Aorta (tissue), 5 donors: Measurements from ENCODE around the gene NKX1-1. TPM values are rescaled to one million over a fixed set of nuclear protein-coding genes. Genes with fewer than 3 reads are reported as not detected.
"Not testable (repeated sequence)": the region's sequence is repeated elsewhere in the genome, so short reads cannot be mapped to it uniquely, and the experiment has no call there.

ENCODE experiments used
- ATAC-seq: fragments of 200-7000 bp; cut with Tn5 transposase; one replicate; pipeline ENCODE4 v1.9.1; 2022; ENCODE audit warnings: moderate library complexity; ENCODE audit not compliant: low FRiP score
- DNase-seq, 2 donors: peaks; one replicate each; pipeline ENCODE4 v3.0.0-alpha.2; 2020
- H3K27ac ChIP-seq, 2 donors: one replicate each; pipeline ENCODE4 v1.5.1; 2013; ENCODE audit warnings: low read length in 2 of 2, mild to moderate bottlenecking in 2 of 2, moderate library complexity in 2 of 2, control low read depth in 1 of 2, inconsistent platforms in 1 of 2, low read depth in 1 of 2
- H3K27me3 ChIP-seq, 2 donors: one replicate each; pipeline ENCODE4 v1.6.1; 2013; ENCODE audit warnings: control low read depth in 1 of 2, low read length in 1 of 2, mild to moderate bottlenecking in 1 of 2, moderate library complexity in 1 of 2; ENCODE audit not compliant: insufficient read depth in 2 of 2, control insufficient read depth in 1 of 2
- H3K36me3 ChIP-seq, 2 donors: one replicate each; pipeline ENCODE4 v1.6.1; 2013; ENCODE audit warnings: control low read depth in 1 of 2, low read length in 1 of 2, mild to moderate bottlenecking in 1 of 2; ENCODE audit not compliant: insufficient read depth in 2 of 2, control insufficient read depth in 1 of 2
- H3K4me1 ChIP-seq, 2 donors: one replicate each; pipeline ENCODE4 v1.6.1; 2013; ENCODE audit warnings: low read length in 2 of 2, control low read depth in 1 of 2, mild to moderate bottlenecking in 1 of 2, moderate library complexity in 1 of 2; ENCODE audit not compliant: insufficient read depth in 2 of 2, control insufficient read depth in 1 of 2
- H3K4me3 ChIP-seq, 2 donors: one replicate each; pipeline ENCODE4 v1.5.1; 2013; ENCODE audit warnings: low read length in 2 of 2, control low read depth in 1 of 2, mild to moderate bottlenecking in 1 of 2
- H3K9me3 ChIP-seq: one replicate; pipeline ENCODE4 v1.6.1; 2013; ENCODE audit warnings: mild to moderate bottlenecking, low read length; ENCODE audit not compliant: control insufficient read depth
- WGBS, 2 donors: extraction: QIAGEN DNeasy Blood & Tissue Kit; methylation state at CpG; one replicate each; pipeline ENCODE4 v1.1.7; 2013; 5-methylcytosine and 5-hydroxymethylcytosine counted together
- intact Hi-C, 2 donors: fragments of 100-400 bp; cut with DNase I; formaldehyde crosslinking; loops; one replicate each; pipeline versions ENCODE4 v1.14.2 to v1.15.0; 2022
- polyA plus RNA-seq, 2 donors: library from polyadenylated mRNA; stranded (reverse); fragments of 200-250 nt; gene quantifications; one replicate each; pipeline ENCODE4 v1.2.3, GENCODE V29; 2013
- total RNA-seq, 2 donors: library from RNA; stranded (reverse); fragmentation: NEBNext Ultra II Directional; extraction: Animal tissue kit (Norgen Biotek cat#: 25700); gene quantifications; one replicate each; pipeline ENCODE4 v1.2.1, GENCODE V29; 2021
- donor health status: healthy with polysubstance abuse.
- donor health status: Bipolar disorder and iron deficiency.
- donor health status: DM: no; HTN: no; CAD: no.
- donor health status: DM: no; HTN: no; CAD: no.
- donor health status: DM: yes; HTN: yes; CAD: no.

Gene NKX1-1
- total and polyA plus RNA-seq, 4 donors, result not detected

DNA sequence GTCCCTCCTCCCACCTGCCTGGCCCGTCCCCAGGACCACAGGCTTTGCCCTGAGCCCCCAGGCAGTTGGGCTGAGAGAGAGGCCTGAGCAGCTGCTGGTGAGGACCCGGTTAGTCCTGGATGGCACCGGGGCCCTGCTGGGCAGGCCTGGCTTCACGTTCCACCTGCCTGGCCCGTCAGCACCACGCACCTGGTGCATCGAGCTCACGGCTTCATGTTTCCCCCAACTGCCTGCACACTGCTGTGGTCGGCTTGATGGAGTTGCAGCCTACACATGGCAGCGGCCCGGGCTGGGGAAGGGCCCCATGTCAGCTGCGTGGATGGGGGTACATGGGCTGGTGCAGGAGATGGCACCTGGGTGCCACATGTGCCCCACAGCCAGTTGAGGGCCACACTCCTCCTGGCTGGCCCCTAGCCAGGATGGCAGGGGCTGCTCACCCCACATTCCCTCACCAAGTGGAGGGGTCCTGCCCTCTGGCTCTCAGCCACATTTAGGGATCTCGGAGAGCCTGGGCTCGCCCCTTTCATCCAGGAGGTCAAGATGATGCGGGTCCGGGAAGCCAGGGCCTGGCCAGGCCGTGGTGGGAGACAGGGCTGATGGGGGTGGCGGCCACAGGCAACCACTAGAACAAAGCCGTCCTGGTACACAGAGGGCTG, 28.5 kb downstream of the NKX1-1 start:
- no peak overlapping the region for H3K4me3 ChIP-seq
- no peaks in the 10 kb centered on the region for H3K27me3 ChIP-seq
- peak; percentile 20 to 71 for DNase-seq

DNA sequence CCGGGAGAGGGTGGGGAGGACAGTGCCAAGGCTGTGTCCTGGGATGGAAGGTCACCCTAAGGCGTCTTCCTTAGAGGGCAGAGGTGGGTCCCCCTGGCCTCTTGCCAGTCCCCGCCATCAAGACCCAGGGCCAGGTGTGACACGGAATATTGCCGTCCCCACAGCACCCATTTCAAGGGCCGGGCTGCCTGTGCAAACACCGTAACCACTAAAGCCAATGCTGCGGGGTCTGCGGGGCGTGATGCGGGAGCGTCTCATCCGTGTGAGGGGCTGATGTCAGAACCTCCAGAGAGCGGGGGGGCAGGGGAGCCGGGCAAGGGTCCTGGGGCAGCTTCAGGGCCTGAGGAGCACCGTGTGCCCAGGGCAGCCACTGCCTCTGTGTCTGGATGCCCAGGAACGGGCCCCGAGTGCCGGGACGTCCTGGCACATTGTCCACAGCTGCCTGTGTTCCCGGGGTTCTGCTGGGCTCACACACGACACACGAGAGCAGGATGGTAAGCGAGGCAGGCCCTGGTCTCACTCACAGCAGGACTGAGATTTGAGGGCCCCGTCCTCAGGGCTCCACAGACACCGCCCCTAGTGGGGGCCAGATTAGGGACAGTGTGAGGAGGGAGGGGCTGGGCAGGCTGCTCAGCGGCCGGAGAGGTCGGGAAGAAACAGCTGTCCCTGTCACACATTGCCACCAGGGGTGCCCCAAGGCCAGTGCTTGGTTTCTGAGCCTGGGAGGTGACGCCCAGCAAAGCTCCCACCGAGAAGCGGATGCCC, 29.2 kb downstream of the NKX1-1 start:
- no peaks in the 10 kb centered on the region for H3K27me3 ChIP-seq
- 94% methylated on average over 29 to 32 of the region's 32 CpGs for WGBS, 2 donors
- no peaks in the 10 kb centered on the region for H3K4me1 ChIP-seq
- intact Hi-C loops, result no loop called here
- H3K36me3 ChIP-seq, result peaks cover 0 to 1% of the 10 kb centered on the region in 2 donors
- no peak overlapping the region for H3K27ac ChIP-seq
- H3K9me3 ChIP-seq, result no peaks in the 10 kb centered on the region
- ATAC-seq (no peak), DNase-seq (peak; percentile 38 to 66)
- H3K4me3 ChIP-seq, result no peak overlapping the region

More for the DNA sequence above, 28.5 kb downstream of the NKX1-1 start:
- intact Hi-C loops, result no loop called here
- Histone ChIP-seq H3K36me3 (peaks cover 0 to 1% of the 10 kb centered on the region in 2 donors), H3K4me1 (no peaks in the 10 kb centered on the region), H3K9me3 (no peaks in the 10 kb centered on the region), H3K27ac (no peak overlapping the region)
- no peak for ATAC-seq
- WGBS, 2 donors, result 93% methylated on average over 19 of the region's 19 CpGs

DNA sequence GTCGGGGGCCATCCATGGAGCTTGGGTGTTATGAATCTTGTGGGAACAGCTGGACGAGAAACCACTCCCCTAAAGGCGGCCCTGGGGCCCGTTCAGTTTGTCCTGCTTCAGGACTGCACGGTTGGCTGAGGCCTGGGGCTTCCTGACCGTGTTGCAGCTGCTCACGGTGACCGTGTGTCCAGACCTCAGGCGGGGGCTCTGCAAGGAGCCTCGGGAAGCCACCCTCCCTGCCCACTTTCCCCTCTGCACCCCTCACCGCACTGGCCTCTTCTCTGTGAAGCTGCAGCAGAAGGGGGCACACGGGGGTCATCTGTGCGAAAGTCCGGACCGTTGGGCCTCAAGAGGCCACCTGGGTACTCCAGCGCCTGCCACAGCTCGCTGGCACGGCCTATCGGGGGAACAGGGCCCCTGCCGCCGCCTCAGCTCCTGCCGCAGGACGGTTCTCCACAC, 29.8 kb downstream of the NKX1-1 start:
- Histone ChIP-seq H3K36me3 (peaks cover 0 to 1% of the 10 kb centered on the region in 2 donors), H3K27me3 (no peaks in the 10 kb centered on the region), H3K4me1 (no peaks in the 10 kb centered on the region), H3K27ac (no peak overlapping the region), H3K4me3 (no peak overlapping the region), H3K9me3 (no peaks in the 10 kb centered on the region)
- intact Hi-C loops, result no loop called here
- WGBS, 2 donors, result 93 to 95% methylated on average over 23 of the region's 23 CpGs
- ATAC-seq (no peak), DNase-seq (peak; percentile 34 to 62)

DNA sequence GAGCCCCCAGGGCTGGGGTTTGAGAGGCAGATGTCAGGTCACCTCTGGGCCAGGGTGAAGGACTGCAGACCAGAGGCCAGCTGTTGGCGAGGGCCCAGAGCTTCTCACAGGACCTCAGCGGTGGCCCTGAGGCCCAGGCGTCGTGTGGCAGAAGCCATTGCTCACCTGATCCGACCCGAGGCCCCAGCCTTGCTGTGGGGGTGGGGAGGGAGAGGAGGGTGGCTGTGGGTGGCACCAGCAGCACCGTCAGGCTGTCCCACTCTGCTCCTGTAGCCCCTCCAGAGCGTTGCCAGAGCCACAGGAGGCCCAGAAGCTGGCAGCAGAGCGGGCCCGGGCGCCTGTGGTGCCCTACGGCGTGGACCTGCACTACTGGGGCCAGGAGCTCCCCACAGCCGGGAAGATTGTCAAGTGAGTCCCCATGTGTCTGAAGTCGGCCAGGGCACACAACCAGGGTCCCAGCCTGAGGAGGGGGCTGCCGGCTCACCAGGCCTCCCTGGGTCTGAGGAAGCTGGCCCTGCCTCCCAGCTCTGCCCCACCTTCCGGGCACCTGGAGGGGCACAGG, 30.4 kb downstream of the NKX1-1 start:
- WGBS, 2 donors, result 87 to 90% methylated on average over 15 to 17 of the region's 17 CpGs
- Histone ChIP-seq H3K27ac (no peak overlapping the region), H3K9me3 (no peaks in the 10 kb centered on the region), H3K4me3 (no peak overlapping the region), H3K4me1 (no peaks in the 10 kb centered on the region), H3K36me3 (peaks cover 0 to 1% of the 10 kb centered on the region in 2 donors), H3K27me3 (no peaks in the 10 kb centered on the region)
- DNase-seq (peak; percentile 32), ATAC-seq (no peak)
- intact Hi-C loops, result no loop called here

DNA sequence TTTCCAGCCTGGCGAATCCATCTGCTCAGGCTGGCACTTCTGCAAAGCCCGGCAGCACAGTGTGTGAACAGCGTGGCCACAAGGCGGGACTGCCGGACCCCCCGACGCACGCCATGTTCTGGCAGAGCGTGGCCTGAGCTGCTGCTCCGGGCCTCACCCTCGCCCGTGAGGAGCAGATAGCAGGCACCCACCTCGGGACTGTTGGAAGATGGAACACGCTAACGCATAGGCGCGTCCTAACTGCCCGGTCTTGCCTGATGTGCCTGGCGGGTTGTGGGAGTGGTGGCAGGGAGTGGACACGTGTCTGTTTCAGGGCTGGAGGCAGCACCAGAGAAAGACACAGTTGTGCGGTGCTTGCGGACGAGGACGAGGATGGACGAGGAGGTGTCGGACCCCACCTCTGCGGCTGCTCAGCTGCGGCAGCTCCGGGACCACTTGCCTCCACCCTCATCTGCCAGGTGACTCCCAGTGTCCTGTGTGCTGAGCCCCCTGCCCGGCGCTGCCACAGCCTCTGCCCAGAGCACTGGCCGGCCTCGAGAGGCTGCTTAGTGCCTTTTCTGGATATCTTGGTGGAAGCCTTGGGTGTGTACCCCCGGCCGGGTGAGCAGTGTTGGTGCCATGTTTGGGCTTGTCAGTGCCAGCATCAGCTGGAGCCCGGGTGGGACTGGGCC, 31.1 kb downstream of the NKX1-1 start:
- H3K9me3 ChIP-seq, result no peaks in the 10 kb centered on the region
- H3K4me3 ChIP-seq, result no peak overlapping the region
- 95 to 96% methylated on average over 36 of the region's 36 CpGs for WGBS, 2 donors
- H3K4me1 ChIP-seq, result no peaks in the 10 kb centered on the region
- DNase-seq, result peak; percentile 43 to 64
- H3K27ac ChIP-seq, result no peak overlapping the region
- ATAC-seq, result no peak
- H3K36me3 ChIP-seq, result peaks cover 0 to 1% of the 10 kb centered on the region in 2 donors
- no peaks in the 10 kb centered on the region for H3K27me3 ChIP-seq
- intact Hi-C loops, result no loop called here

DNA sequence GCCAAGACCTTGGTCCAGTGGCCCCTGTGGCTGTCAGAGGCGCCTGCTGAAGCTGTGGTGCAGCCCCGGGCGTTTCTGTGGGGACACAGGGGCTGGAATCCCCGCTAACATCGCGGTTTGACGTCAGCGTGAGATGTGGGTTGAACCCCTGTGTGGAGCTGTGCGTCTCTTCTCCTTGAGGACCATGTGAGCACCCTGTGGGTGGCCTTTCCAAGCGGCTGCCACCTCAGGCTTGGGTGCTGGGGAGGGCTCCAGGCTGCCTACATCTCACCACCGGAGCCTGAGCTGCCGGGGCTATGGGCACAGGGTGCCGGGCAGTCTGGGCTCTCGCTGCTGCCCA, 31.6 kb downstream of the NKX1-1 start:
- Histone ChIP-seq H3K36me3 (peaks cover 0 to 1% of the 10 kb centered on the region in 2 donors), H3K4me3 (no peak overlapping the region), H3K27ac (no peak overlapping the region), H3K4me1 (no peaks in the 10 kb centered on the region), H3K9me3 (no peaks in the 10 kb centered on the region), H3K27me3 (no peaks in the 10 kb centered on the region)
- WGBS, 2 donors, result 94 to 96% methylated on average over 14 of the region's 14 CpGs
- intact Hi-C loops, result no loop called here
- DNase-seq (no peak), ATAC-seq (no peak)

DNA sequence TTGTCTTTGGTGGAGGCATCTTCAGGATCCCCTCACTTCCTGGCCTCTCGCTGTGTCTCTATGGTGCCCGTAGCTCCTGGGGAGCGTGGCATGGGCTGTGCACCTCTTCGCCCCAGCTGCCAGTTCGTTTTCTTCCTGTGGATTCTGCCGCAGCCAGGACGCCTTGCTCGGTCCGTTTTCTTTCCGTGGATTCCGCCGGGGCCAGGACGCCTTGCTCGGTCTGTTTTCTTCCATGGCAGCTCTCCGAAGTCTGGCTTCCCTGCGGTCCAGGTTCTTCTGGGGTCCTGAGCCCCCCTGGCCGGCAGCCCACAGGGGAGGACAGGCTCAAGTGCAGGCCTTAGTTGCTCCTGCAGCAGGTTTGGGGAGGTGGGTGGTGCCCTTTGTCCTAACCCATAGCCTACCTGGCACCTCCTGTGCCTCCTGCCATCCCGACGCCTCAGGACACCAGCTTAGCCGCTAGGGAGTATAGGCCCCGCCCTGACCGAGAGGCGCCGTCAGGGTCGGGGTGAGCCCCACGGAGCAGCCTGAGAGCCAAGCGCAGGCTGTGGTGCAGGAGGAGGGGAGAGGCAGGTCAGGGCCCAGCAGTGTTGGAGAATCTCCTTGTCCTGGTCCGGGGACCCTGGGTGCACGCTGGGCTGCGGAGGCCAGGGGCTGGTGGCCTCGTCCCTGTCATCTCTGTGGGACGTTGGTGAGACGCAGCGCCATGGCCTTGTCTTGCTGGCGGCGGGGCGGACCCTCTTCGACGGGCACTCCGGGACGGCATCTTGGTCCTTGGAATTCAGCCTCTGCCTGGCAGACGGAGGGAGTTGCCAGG, 32.1 kb downstream of the NKX1-1 start:
- DNase-seq, result peak; percentile 42 to 68
- H3K36me3 ChIP-seq, result peaks cover 0 to 1% of the 10 kb centered on the region in 2 donors
- no peaks in the 10 kb centered on the region for H3K27me3 ChIP-seq
- WGBS, 2 donors, result 94 to 96% methylated on average over 42 of the region's 42 CpGs
- H3K4me3 ChIP-seq, result no peak overlapping the region
- H3K4me1 ChIP-seq, result no peaks in the 10 kb centered on the region
- H3K27ac ChIP-seq, result no peak overlapping the region
- H3K9me3 ChIP-seq, result no peaks in the 10 kb centered on the region
- ATAC-seq, result no peak
- intact Hi-C loops, result no loop called here

DNA sequence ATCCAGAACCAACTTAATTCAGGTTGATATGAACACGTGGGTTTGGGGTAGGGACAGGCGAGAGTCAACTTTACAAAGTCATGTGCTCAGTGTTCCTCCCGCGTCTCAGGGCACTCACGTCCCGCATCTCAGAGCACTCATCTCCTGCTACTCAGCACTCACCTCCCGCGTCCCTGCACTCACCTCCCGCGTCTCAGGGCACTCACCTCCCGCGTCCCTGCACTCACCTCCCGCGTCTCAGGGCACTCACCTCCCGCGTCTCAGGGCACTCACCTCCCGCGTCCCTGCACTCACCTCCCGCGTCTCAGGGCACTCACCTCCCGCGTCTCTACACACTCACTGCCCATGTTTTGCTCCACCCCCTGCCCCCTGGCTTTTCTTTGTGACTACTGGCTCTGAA, 33.7 kb downstream of the NKX1-1 start:
- ATAC-seq, H3K27ac ChIP-seq, H3K4me3 ChIP-seq, intact Hi-C loops, H3K36me3 ChIP-seq, H3K27me3 ChIP-seq, H3K9me3 ChIP-seq, H3K4me1 ChIP-seq: not testable (repeated sequence)
- 81 to 92% methylated on average over 14 to 22 of the region's 22 CpGs for WGBS, 2 donors
- peak in 1 of 2 donors; percentile 6 for DNase-seq
